A549 (cell line): Measurements from ENCODE around the gene ADAM10. TPM values are rescaled to one million over a fixed set of nuclear protein-coding genes. Genes with fewer than 3 reads are reported as not detected.
A peak's percentile ranks its signal among the peaks of the same experiment; 100 is the strongest.

Experiments
- ATAC-seq, 2 experiments: fragments of 200-7000 bp in 1 of 2; fragments of >200 bp in 1 of 2; cut with Nextera tagmentation in 1 of 2; cut with Tn5 transposase in 1 of 2; 3 replicates each; pipeline versions ENCODE4 v1.8.0 to v1.9.1; 2018 to 2020; ENCODE audit warnings: mild to moderate bottlenecking in 1 of 2, moderate library complexity in 1 of 2
- CTCF ChIA-PET: fragments of 300-600 bp; sonication (Branson Sonifier 250); formaldehyde crosslinking; extraction: SDS; loops from one replicate; lab custom pipeline; 2021; ENCODE audit warnings: antibody characterized with exemption, inconsistent platforms; lab: Yijun Ruan, JAX
- POLR2A ChIA-PET: fragments of 350-600 bp; formaldehyde crosslinking; extraction: SDS; loops from one replicate; lab custom pipeline; 2021; ENCODE audit warnings: antibody characterized with exemption, inconsistent platforms; lab: Yijun Ruan, JAX
- DNase-seq, 2 experiments: peaks; one replicate each; pipeline versions ENCODE4 v3.0.0 to v3.0.0-alpha.2; 2011 to 2016; ENCODE audit warnings: low read depth in 1 of 2, low spot score in 1 of 2
- FAIRE-seq: peaks from 2 replicates; lab custom pipeline; 2011; peaks lifted over from hg19 to GRCh38; lab: Jason Lieb, UNC
- H3K27ac ChIP-seq, 2 experiments: fragments of >200 bp; sonication (Bioruptor Twin); formaldehyde crosslinking; 3 replicates each; pipeline ENCODE4 v1.5.1; 2016 to 2017
- H3K4me1 ChIP-seq: fragments of >200 bp; sonication (Bioruptor Twin); formaldehyde crosslinking; 3 replicates; pipeline ENCODE4 v1.6.1; 2016
- H3K4me2 ChIP-seq: fragments of >200 bp; sonication (Bioruptor Twin); formaldehyde crosslinking; 3 replicates; pipeline ENCODE4 v1.6.1; 2016
- H3K4me3 ChIP-seq: fragments of >200 bp; sonication (Bioruptor Twin); formaldehyde crosslinking; 3 replicates; pipeline ENCODE4 v1.5.1; 2016
- H3K9me3 ChIP-seq: fragments of >200 bp; sonication (Bioruptor Twin); formaldehyde crosslinking; 3 replicates; pipeline ENCODE4 v1.6.1; 2016
- CEBPB ChIP-seq, 2 experiments: fragments of >200 bp in 1 of 2; sonication (Bioruptor Twin) in 1 of 2; formaldehyde crosslinking in 1 of 2; IDR thresholded peaks; 2 replicates each; pipeline ENCODE4 v1.6.1; 2012 to 2016
- EHMT2 ChIP-seq: fragments of 200-600 bp; sonication (generic); IDR thresholded peaks from 2 replicates; pipeline ENCODE4 v1.6.1; 2016; ENCODE audit warnings: antibody characterized with exemption, low read depth, mild to moderate bottlenecking, moderate library complexity
- HDAC2 ChIP-seq: fragments of 200-600 bp; sonication (generic); IDR thresholded peaks from 2 replicates; pipeline ENCODE4 v1.6.1; 2016
- HOXB13 ChIP-seq: fragments of 250-450 bp; sonication (Bioruptor Pico); IDR thresholded peaks from 2 replicates; pipeline ENCODE4 v1.5.0; 2020; ENCODE audit warnings: low read depth, mild to moderate bottlenecking, moderate library complexity
- JUN ChIP-seq, 2 experiments: fragments of >200 bp; sonication (Bioruptor Twin); formaldehyde crosslinking; IDR thresholded peaks; 2 replicates in 1 of 2; 3 replicates in 1 of 2; pipeline ENCODE4 v1.6.1; 2016 to 2017
- ZSCAN20 ChIP-seq: fragments of 250-450 bp; sonication (Bioruptor Pico); IDR thresholded peaks from 2 replicates; pipeline ENCODE4 v1.8.0; 2022; ENCODE audit warnings: mild to moderate bottlenecking, moderate library complexity
- WGBS: methylation state at CpG from one replicate; pipeline ENCODE4 v1.1.6; 2017; ENCODE audit errors: missing lambda C conversion rate; 5-methylcytosine and 5-hydroxymethylcytosine counted together
- polyA plus RNA-seq, 4 experiments: library from polyadenylated mRNA; depleted of rRNA in 3 of 4; stranded (reverse); fragments of >200 nt; fragmentation: RNase III in 1 of 4; extraction: RNeasy Plus Mini Kit Qiagen cat#74134 plus additional on column Dnase treatment in 1 of 4; gene quantifications; 2 replicates in 3 of 4; 3 replicates in 1 of 4; pipeline ENCODE4 v1.2.3, GENCODE V29; 2011 to 2017
- TF ChIP-seq, protein P1 (sequence below): IDR thresholded peaks from 2 replicates; pipeline ENCODE4 v1.6.1; 2012
- TF ChIP-seq, protein P2 (sequence below): fragments of >200 bp; sonication (Bioruptor Twin); formaldehyde crosslinking; IDR thresholded peaks from 3 replicates; pipeline ENCODE4 v1.6.1; 2016

The ADAM10 gene
- polyA plus RNA-seq, 2 of the 4 experiments (the other 2 are of a cell fraction), result 200 to 210 TPM

DNA sequence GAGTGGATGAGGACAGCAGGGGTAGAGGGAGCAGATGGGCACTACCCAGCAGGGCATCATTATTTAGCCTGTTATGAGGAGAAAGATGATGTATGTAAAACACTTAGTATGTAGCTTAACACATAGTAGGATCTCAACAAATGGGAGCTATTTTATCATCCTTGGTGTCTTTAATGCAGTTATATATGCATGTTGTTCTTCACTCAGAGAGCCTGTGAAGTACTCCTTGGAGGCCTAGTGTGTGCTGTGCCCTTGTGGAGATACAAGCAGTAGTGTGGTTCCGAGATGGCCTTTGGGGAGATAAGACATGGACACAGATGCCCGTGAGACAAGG is 193.5 kb downstream of the ADAM10 start:
- CTCF ChIA-PET, result interaction anchor here (1.0 to 1.2 kb wide), 4 partner anchors 9 to 215 kb away, joined by 3 to 5 read pairs (median 4); partner anchors contain the start of gene MINDY2
- FAIRE-seq (no peak), ATAC-seq (peak; percentile 16 to 33; a peak in 3 of 6 replicates), DNase-seq (no peak)
- H3K27ac ChIP-seq, result peak overlapping the region in 1 of 2 experiments; percentile 63; a peak in 4 of 6 replicates
- H3K4me2 ChIP-seq, result no peak overlapping the region
- no peak for TF ChIP-seq HDAC2
- H3K4me1 ChIP-seq, result peaks cover 19% of the 10 kb centered on the region
- 0 out of 3 replicates have a peak, but pooled peaks cover 6% of the 10 kb centered on the region for H3K9me3 ChIP-seq
- POLR2A ChIA-PET, result interaction anchor here (0.7 kb wide), 1 partner anchor 87 kb away, joined by 3 read pairs; no protein-coding TSS in a partner anchor
- WGBS, result 86% methylated on average over 2 of the region's 2 CpGs
- H3K4me3 ChIP-seq, result no peak overlapping the region

DNA sequence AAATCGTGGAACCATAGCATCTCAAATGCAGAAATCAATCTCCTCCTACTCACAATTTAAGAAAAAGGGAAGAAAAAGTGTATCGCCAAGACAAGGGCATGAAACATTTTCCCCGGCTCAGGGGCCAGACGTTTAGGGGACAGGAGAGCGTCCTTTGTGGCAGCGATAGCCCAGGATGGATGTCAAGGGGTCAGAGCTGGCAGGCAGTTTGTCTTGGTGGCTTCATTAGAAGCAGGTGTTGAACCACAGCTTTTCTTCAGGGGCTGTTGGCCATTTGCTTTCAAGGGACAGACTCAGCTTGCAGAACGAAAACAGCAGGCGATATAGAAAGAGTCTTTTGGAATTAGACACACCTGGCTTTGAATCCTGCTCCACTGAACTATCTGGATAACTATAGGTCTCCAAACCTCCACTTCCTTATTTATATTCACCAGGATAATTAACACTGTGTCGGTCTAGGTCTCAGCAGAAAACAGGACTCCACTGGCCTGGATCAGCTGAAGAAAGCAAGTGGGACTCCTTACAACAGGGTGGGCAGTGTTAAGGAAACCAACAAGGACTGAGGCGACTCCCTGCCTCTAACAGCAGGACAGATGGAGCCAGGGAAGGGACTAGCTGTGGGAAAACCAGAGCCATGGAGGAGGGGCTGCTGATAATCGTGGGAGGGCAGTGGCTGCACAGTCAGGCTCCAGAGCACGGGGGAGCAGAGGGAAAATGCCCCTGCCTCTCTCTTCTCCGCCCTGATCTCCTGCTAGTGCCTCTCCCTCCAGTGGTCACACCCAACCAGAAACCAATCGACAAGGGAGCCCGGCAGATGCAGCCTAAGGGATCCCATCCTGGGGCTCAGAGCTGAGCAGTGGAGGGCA is 194.1 kb downstream of the ADAM10 start:
- peaks cover 19% of the 10 kb centered on the region for H3K4me1 ChIP-seq
- FAIRE-seq (no peak), ATAC-seq (peak; percentile 56 to 71; a peak in 5 of 6 replicates), DNase-seq (no peak)
- no peak overlapping the region for H3K4me2 ChIP-seq
- CTCF ChIA-PET, result interaction anchor here (1.1 to 1.2 kb wide), 2 partner anchors 9 to 216 kb away, joined by 3 to 5 read pairs; partner anchors contain the start of gene MINDY2
- H3K9me3 ChIP-seq, result 0 out of 3 replicates have a peak, but pooled peaks cover 6% of the 10 kb centered on the region
- peak overlapping the region in 1 of 2 experiments; percentile 63; a peak in 4 of 6 replicates for H3K27ac ChIP-seq
- POLR2A ChIA-PET, result interaction anchor here (0.7 kb wide), 1 partner anchor 86 kb away, joined by 3 read pairs; no protein-coding TSS in a partner anchor
- H3K4me3 ChIP-seq, result no peak overlapping the region
- no peak for TF ChIP-seq EHMT2
- 85% methylated on average over 15 of the region's 15 CpGs for whole genome bisulfite sequencing

DNA sequence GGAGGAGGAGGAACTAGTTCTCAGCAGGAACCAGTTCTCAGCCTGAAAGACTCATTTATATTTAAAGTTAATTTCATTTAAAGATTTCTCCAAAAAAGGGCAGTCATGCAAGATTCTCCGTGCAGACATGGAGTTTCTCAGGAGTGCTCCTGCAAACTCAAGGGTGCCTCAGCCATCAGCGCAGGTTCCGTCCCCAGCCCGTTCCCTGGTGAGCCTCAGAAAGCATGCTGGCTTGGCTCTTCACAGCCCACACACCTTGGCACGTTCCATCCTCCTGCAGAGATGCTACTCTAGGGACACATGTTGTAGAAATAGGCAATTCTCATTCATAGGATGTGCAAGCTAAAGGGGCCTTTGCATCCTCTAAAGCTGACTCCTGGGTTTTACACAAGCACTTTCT is 194.7 kb downstream of the ADAM10 start:
- DNase-seq, result no peak
- ChIA-PET POLR2A (no interaction called here), CTCF (no interaction called here)
- Histone ChIP-seq H3K27ac (peak overlapping the region in 1 of 2 experiments; percentile 63; a peak in 2 of 6 replicates), H3K4me2 (no peak overlapping the region), H3K9me3 (0 out of 3 replicates have a peak, but pooled peaks cover 6% of the 10 kb centered on the region), H3K4me1 (peaks cover 19% of the 10 kb centered on the region), H3K4me3 (no peak overlapping the region)
- WGBS, result 81% methylated on average over 5 of the region's 5 CpGs
- no peak for ATAC-seq
- FAIRE-seq, result no peak
- TF ChIP-seq JUN (IDR thresholded peaks at IDR 0.05), result no peak
- TF ChIP-seq, protein P1, sequence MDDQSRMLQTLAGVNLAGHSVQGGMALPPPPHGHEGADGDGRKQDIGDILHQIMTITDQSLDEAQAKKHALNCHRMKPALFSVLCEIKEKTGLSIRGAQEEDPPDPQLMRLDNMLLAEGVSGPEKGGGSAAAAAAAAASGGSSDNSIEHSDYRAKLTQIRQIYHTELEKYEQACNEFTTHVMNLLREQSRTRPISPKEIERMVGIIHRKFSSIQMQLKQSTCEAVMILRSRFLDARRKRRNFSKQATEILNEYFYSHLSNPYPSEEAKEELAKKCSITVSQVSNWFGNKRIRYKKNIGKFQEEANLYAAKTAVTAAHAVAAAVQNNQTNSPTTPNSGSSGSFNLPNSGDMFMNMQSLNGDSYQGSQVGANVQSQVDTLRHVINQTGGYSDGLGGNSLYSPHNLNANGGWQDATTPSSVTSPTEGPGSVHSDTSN, result no peak

DNA sequence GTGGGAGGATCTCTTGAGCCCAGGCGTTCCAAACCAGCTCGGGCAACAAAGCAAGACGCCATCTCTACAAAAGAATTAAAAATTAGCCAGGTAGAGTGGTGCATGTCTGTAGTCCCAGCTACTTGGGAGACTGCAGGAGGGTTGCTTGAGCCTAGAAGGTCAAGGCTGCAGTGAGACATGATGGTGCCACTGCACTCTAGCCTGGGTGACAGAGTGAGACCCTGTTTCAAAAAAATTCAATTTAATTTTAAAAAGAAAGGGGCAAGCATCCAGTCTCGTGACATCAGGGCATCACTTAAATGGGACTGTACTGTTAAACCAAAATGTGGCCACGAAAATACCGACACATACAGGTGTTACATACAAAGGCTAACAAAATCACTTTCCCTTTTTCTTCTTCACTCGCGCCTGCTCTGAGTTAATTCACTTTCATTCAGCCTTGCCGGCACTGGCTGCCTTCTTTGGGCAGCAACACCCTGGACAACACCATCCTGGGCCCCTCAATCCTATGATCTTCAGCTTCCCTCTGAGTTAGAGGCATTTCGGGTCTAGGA is 196.1 kb downstream of the ADAM10 start:
- TF ChIP-seq, protein P2, sequence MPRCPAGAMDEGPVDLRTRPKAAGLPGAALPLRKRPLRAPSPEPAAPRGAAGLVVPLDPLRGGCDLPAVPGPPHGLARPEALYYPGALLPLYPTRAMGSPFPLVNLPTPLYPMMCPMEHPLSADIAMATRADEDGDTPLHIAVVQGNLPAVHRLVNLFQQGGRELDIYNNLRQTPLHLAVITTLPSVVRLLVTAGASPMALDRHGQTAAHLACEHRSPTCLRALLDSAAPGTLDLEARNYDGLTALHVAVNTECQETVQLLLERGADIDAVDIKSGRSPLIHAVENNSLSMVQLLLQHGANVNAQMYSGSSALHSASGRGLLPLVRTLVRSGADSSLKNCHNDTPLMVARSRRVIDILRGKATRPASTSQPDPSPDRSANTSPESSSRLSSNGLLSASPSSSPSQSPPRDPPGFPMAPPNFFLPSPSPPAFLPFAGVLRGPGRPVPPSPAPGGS, result no peak
- no peak for TF ChIP-seq CEBPB (IDR thresholded peaks at IDR 0.05)
- no peak for TF ChIP-seq ZSCAN20 (CRISPR knock-in tag)
- TF ChIP-seq HOXB13 (CRISPR knock-in tag), result no peak
- DNase-seq (no peak), ATAC-seq (no peak), FAIRE-seq (no peak)
- Histone ChIP-seq H3K4me1 (peaks cover 27% of the 10 kb centered on the region), H3K9me3 (no peaks in the 10 kb centered on the region), H3K27ac (peak overlapping the region in 1 of 2 experiments; percentile 62; a peak in 3 of 6 replicates), H3K4me3 (no peak overlapping the region), H3K4me2 (no peak overlapping the region)
- ChIA-PET CTCF (no interaction called here), POLR2A (no interaction called here)
- WGBS, result 92% methylated on average over 10 of the region's 10 CpGs
